RWPE2 (cell line): ENCODE data around the gene GP5.

Source experiments
- ATAC-seq: fragments of 200-7000 bp; cut with Tn5 transposase; 3 replicates; pipeline ENCODE4 v1.9.1; 2021; ENCODE audit warnings: low read depth
- DNase-seq: peaks from one replicate; pipeline ENCODE4 v3.0.0-alpha.2; 2020; ENCODE audit warnings: low spot score
- H3K27ac ChIP-seq: fragments of 450-650 bp; 2 replicates; pipeline ENCODE4 v1.5.1; 2017; ENCODE audit warnings: mild to moderate bottlenecking; ENCODE audit not compliant: poor library complexity, severe bottlenecking
- H3K27me3 ChIP-seq: fragments of 250-450 bp; sonication (Bioruptor Pico); 2 replicates; pipeline ENCODE4 v1.5.1; 2021; ENCODE audit warnings: mild to moderate bottlenecking, moderate library complexity; ENCODE audit not compliant: insufficient read depth, poor library complexity, severe bottlenecking
- H3K36me3 ChIP-seq: fragments of 250-450 bp; sonication (Bioruptor Pico); 2 replicates; pipeline ENCODE4 v1.5.1; 2020; ENCODE audit warnings: low read depth, mild to moderate bottlenecking, moderate library complexity
- H3K4me1 ChIP-seq: fragments of 250-450 bp; sonication (Bioruptor Pico); 2 replicates; pipeline ENCODE4 v1.5.1; 2021; ENCODE audit warnings: mild to moderate bottlenecking, moderate library complexity; ENCODE audit not compliant: insufficient read depth, poor library complexity, severe bottlenecking
- H3K4me3 ChIP-seq: fragments of 250-450 bp; sonication (Bioruptor Pico); 2 replicates; pipeline ENCODE4 v1.5.1; 2021; ENCODE audit warnings: mild to moderate bottlenecking, moderate library complexity; ENCODE audit not compliant: severe bottlenecking
- H3K9me3 ChIP-seq: fragments of 250-450 bp; sonication (Bioruptor Pico); 2 replicates; pipeline ENCODE4 v1.5.1; 2021; ENCODE audit warnings: mild to moderate bottlenecking, moderate library complexity; ENCODE audit not compliant: severe bottlenecking
- TF ChIP-seq, protein P1 (sequence below): fragments of 450-650 bp; IDR thresholded peaks from one replicate; pipeline ENCODE4 v1.5.1; 2017; ENCODE audit warnings: mild to moderate bottlenecking, moderate library complexity; ENCODE audit not compliant: poor library complexity, severe bottlenecking

Gene GP5

DNA sequence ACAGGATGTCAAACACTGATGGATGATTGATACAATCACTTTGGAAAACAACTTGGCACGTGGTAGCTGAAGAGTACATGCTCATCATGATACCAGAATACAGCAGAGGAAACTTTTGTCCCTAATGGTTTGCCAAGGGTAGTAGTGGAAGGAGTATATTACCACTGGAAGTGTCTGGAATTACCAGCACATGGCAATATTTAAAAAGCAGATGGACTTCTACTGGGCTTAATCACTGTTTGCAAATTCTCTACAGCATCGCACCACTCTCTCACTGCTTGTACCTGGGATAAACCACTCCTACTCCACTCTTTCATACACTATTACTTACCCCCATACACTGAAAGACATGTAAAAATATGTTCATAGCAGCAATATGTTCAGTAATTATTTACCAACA, 19.6 kb upstream of the GP5 start:
- TF ChIP-seq, protein P1, sequence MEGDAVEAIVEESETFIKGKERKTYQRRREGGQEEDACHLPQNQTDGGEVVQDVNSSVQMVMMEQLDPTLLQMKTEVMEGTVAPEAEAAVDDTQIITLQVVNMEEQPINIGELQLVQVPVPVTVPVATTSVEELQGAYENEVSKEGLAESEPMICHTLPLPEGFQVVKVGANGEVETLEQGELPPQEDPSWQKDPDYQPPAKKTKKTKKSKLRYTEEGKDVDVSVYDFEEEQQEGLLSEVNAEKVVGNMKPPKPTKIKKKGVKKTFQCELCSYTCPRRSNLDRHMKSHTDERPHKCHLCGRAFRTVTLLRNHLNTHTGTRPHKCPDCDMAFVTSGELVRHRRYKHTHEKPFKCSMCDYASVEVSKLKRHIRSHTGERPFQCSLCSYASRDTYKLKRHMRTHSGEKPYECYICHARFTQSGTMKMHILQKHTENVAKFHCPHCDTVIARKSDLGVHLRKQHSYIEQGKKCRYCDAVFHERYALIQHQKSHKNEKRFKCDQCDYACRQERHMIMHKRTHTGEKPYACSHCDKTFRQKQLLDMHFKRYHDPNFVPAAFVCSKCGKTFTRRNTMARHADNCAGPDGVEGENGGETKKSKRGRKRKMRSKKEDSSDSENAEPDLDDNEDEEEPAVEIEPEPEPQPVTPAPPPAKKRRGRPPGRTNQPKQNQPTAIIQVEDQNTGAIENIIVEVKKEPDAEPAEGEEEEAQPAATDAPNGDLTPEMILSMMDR, result no peak
- peaks cover 87% of the 10 kb centered on the region for H3K36me3 ChIP-seq
- no peak; the same call in 2 of the 3 replicates for ATAC-seq
- H3K4me3 ChIP-seq, result no peak overlapping the region
- DNase-seq, result no peak
- H3K4me1 ChIP-seq, result no peaks in the 10 kb centered on the region
- no peaks in the 10 kb centered on the region for H3K9me3 ChIP-seq
- H3K27ac ChIP-seq, result no peak overlapping the region
- no peaks in the 10 kb centered on the region for H3K27me3 ChIP-seq

DNA sequence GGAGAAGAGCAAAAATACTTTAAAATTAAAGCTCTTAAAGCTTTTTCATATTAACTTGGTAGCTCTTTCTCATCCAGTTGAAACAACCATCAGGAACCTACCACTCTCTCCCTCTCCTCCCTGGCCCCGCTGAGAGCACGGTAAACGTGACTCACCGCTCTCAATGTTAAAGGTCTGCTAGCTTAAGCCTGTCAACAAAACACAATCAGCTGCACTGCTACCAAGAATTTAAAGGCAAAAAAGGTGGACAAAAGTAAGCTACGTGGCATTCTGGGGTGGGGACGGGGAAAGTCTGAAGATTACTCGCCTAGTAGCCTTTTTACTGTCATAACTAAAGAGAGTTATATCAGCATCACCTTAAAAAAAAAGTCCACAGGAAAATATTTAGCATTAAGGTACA, 8.4 kb upstream of the GP5 start:
- no peak overlapping the region for H3K27ac ChIP-seq
- no peaks in the 10 kb centered on the region for H3K4me1 ChIP-seq
- ATAC-seq, result peak; percentile 42; the same call in 1 of the 3 replicates
- DNase-seq, result no peak
- no peak overlapping the region for H3K4me3 ChIP-seq
- TF ChIP-seq, protein P1, result no peak
- peaks cover 74% of the 10 kb centered on the region for H3K36me3 ChIP-seq
- no peaks in the 10 kb centered on the region for H3K27me3 ChIP-seq
- no peaks in the 10 kb centered on the region for H3K9me3 ChIP-seq

- no peaks in the 10 kb centered on the region for H3K27me3 ChIP-seq
- H3K27ac ChIP-seq, result no peak overlapping the region
- H3K36me3 ChIP-seq, result peaks cover 59% of the 10 kb centered on the region
- H3K4me1 ChIP-seq, result no peaks in the 10 kb centered on the region
- TF ChIP-seq, protein P1, result no peak
- DNase-seq (no peak), ATAC-seq (no peak; the same call in 2 of the 3 replicates)
- H3K4me3 ChIP-seq, result no peak overlapping the region
- no peaks in the 10 kb centered on the region for H3K9me3 ChIP-seq
Measured at GRCh38 chr3:194405766-194406165, 6.7 kb upstream of the GP5 start.

GRCh38 chr3:194404365-194405140, 5.5 kb upstream of the GP5 start:
- Histone ChIP-seq H3K27ac (no peak overlapping the region), H3K27me3 (no peaks in the 10 kb centered on the region), H3K4me3 (no peak overlapping the region), H3K36me3 (peaks cover 55% of the 10 kb centered on the region), H3K4me1 (no peaks in the 10 kb centered on the region), H3K9me3 (no peaks in the 10 kb centered on the region)
- no peak for ATAC-seq
- TF ChIP-seq, protein P1, result peak; percentile 89
- DNase-seq, result no peak

DNA sequence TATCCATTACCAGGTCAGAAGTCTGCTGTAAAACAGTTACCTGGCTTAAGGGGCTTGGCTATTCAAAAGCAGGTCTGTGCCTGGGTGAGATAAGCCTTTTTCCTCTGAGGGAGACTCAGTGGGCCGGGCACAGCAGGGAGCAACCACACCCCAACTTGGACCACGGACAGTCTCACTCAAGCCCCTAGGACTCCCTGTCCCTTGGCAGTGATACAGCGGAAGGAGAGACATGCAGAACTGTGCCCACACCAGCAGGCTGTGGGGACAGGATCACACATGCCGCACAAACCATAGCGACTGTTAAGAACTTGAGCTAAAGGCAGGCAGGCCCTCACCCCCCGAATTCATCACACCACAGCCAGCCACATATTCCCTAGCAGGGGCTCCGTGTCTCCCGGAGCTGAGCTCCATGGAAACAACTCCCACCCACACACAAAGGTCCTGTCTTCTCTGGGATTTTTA, 2.8 kb upstream of the GP5 start:
- H3K9me3 ChIP-seq, result no peaks in the 10 kb centered on the region
- no peak overlapping the region for H3K27ac ChIP-seq
- no peak for DNase-seq
- H3K36me3 ChIP-seq, result peaks cover 41% of the 10 kb centered on the region
- peaks cover 7% of the 10 kb centered on the region for H3K27me3 ChIP-seq
- H3K4me3 ChIP-seq, result no peak overlapping the region
- no peaks in the 10 kb centered on the region for H3K4me1 ChIP-seq
- no peak; the same call in 2 of the 3 replicates for ATAC-seq
- TF ChIP-seq, protein P1, result no peak
